Keratinocyte (primary cell): ENCODE results near the gene TMEM207.

Source experiments
- EZH2 ChIP-seq: IDR thresholded peaks from one replicate; pipeline ENCODE4 v1.6.1; 2012; ENCODE audit warnings: inconsistent platforms, mild to moderate bottlenecking, low read length, moderate library complexity
- TF ChIP-seq, protein P1 (sequence below), 3 experiments: IDR thresholded peaks in 1 of 3; conservative IDR thresholded peaks in 1 of 3; optimal IDR thresholded peaks in 1 of 3; 2 replicates in 2 of 3; 3 replicates in 1 of 3; pipeline versions ENCODE3 to v1.5.1; 2011; ENCODE audit warnings: low read length in 3 of 3, mild to moderate bottlenecking in 3 of 3, moderate library complexity in 2 of 3, control low read depth in 1 of 3, inconsistent platforms in 1 of 3; ENCODE audit not compliant: insufficient read depth in 2 of 3; ENCODE audit errors: extremely low read depth in 1 of 3

DNA sequence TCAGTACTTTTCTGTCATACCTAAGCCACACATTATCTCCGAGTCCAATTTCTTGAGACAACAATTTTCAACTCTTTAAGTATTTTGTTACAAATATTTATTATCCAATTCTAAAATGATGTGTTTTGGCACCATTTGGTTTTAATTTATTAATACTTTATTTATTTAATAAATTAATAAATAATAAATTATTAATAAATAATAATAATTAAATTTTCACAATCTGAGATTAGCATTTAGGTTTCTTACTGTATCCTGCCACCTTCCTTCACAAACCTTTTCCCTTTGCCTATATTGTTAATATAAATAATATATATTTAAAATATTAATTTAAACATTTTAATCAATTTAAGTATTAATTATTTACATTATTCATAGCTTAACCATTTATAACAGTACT, 23.9 kb downstream of the TMEM207 start:
- TF ChIP-seq, protein P1, sequence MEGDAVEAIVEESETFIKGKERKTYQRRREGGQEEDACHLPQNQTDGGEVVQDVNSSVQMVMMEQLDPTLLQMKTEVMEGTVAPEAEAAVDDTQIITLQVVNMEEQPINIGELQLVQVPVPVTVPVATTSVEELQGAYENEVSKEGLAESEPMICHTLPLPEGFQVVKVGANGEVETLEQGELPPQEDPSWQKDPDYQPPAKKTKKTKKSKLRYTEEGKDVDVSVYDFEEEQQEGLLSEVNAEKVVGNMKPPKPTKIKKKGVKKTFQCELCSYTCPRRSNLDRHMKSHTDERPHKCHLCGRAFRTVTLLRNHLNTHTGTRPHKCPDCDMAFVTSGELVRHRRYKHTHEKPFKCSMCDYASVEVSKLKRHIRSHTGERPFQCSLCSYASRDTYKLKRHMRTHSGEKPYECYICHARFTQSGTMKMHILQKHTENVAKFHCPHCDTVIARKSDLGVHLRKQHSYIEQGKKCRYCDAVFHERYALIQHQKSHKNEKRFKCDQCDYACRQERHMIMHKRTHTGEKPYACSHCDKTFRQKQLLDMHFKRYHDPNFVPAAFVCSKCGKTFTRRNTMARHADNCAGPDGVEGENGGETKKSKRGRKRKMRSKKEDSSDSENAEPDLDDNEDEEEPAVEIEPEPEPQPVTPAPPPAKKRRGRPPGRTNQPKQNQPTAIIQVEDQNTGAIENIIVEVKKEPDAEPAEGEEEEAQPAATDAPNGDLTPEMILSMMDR (optimal IDR thresholded peaks at IDR 0.05 in 1 of 3, IDR thresholded peaks at IDR 0.05 in 1 of 3, conservative IDR thresholded peaks at IDR 0.05 in 1 of 3; ENCODE audit: extremely low read depth in 1 of 3, insufficient read depth in 2 of 3, low read length in 3 of 3) = no peak
- no peak for TF ChIP-seq EZH2
